HepG2 (cell line): ENCODE data around the gene SERPINF2. TPM values are rescaled to one million over a fixed set of nuclear protein-coding genes. Genes with fewer than 3 reads are reported as not detected.
A peak's percentile ranks its signal among the peaks of the same experiment; 100 is the strongest.

Experiments
- ATAD3A ChIP-seq: sonication (generic); formaldehyde crosslinking; IDR thresholded peaks from 2 replicates; pipeline ENCODE4 v1.4.0; 2020; ENCODE audit warnings: missing genetic modification reagents
- ATF3 ChIP-seq: sonication (generic); formaldehyde crosslinking; IDR thresholded peaks from 2 replicates; pipeline ENCODE4 v1.4.0; 2020; ENCODE audit warnings: missing genetic modification reagents
- ATRX ChIP-seq: sonication (generic); formaldehyde crosslinking; IDR thresholded peaks from 2 replicates; pipeline ENCODE4 v1.4.0; 2020; ENCODE audit warnings: missing genetic modification reagents, borderline replicate concordance
- BORCS8-MEF2B ChIP-seq: sonication (generic); formaldehyde crosslinking; IDR thresholded peaks from 2 replicates; pipeline ENCODE4 v1.8.0; 2022; ENCODE audit warnings: mild to moderate bottlenecking, missing genetic modification reagents
- CBX2 ChIP-seq, 2 experiments: fragments of 200-600 bp in 1 of 2; sonication (generic); formaldehyde crosslinking in 1 of 2; IDR thresholded peaks; 2 replicates each; pipeline versions ENCODE4 v1.7.0 to v1.8.1; 2018 to 2022; ENCODE audit warnings: low read depth in 2 of 2, low read length in 1 of 2, mild to moderate bottlenecking in 1 of 2, missing genetic modification reagents in 1 of 2
- ERF ChIP-seq: IDR thresholded peaks from 2 replicates; pipeline ENCODE4 v1.6.1; 2018; ENCODE audit warnings: missing biosample characterization, missing genetic modification reagents
- ETV5 ChIP-seq: IDR thresholded peaks from 2 replicates; pipeline ENCODE4 v1.6.1; 2018; ENCODE audit warnings: missing biosample characterization, missing genetic modification reagents, inconsistent platforms, borderline replicate concordance
- HNRNPUL1 ChIP-seq: fragments of 200-400 bp; formaldehyde crosslinking; IDR thresholded peaks from 2 replicates; pipeline ENCODE4 v1.6.1; 2017; ENCODE audit warnings: low read depth, mild to moderate bottlenecking, low read length, moderate library complexity
- MTA1 ChIP-seq: sonication (generic); formaldehyde crosslinking; IDR thresholded peaks from 2 replicates; pipeline ENCODE4 v1.4.0; 2020; ENCODE audit warnings: missing genetic modification reagents, mild to moderate bottlenecking, borderline replicate concordance
- SMAD1 ChIP-seq: sonication (generic); formaldehyde crosslinking; IDR thresholded peaks from 2 replicates; pipeline ENCODE4 v1.4.0; 2020; ENCODE audit warnings: missing genetic modification reagents, low read depth, mild to moderate bottlenecking, borderline replicate concordance
- TAF1 ChIP-seq: sonication (generic); formaldehyde crosslinking; IDR thresholded peaks from 2 replicates; pipeline ENCODE4 v1.4.0; 2020; ENCODE audit warnings: missing genetic modification reagents
- TFAP4 ChIP-seq: sonication (generic); IDR thresholded peaks from 2 replicates; pipeline ENCODE4 v1.6.1; 2016; ENCODE audit warnings: low read depth, borderline replicate concordance
- ZHX1 ChIP-seq: sonication (generic); formaldehyde crosslinking; IDR thresholded peaks from 2 replicates; pipeline ENCODE4 v1.8.1; 2022; ENCODE audit warnings: low read depth, mild to moderate bottlenecking, missing genetic modification reagents
- ZNF18 ChIP-seq: sonication (generic); formaldehyde crosslinking; IDR thresholded peaks from 2 replicates; pipeline ENCODE4 v1.8.0; 2022; ENCODE audit warnings: mild to moderate bottlenecking, missing genetic modification reagents; ENCODE audit not compliant: insufficient replicate concordance
- ZNF281 ChIP-seq: sonication (generic); formaldehyde crosslinking; IDR thresholded peaks from 2 replicates; pipeline ENCODE4 v1.4.0; 2020; ENCODE audit warnings: missing genetic modification reagents, borderline replicate concordance
- ZNF484 ChIP-seq: sonication (generic); formaldehyde crosslinking; IDR thresholded peaks from 2 replicates; pipeline ENCODE4 v1.5.1; 2020; ENCODE audit warnings: mild to moderate bottlenecking, low read depth, missing genetic modification reagents, borderline replicate concordance
- ZNF766 ChIP-seq: sonication (generic); formaldehyde crosslinking; IDR thresholded peaks from 2 replicates; pipeline ENCODE4 v1.5.0; 2020; ENCODE audit warnings: missing genetic modification reagents, borderline replicate concordance
- ZNF772 ChIP-seq: sonication (generic); formaldehyde crosslinking; IDR thresholded peaks from 2 replicates; pipeline ENCODE4 v1.5.0; 2020; ENCODE audit warnings: mild to moderate bottlenecking, missing genetic modification reagents
- polyA plus RNA-seq, 8 experiments: library from polyadenylated mRNA; depleted of rRNA in 3 of 8; stranded (reverse) in 7 of 8; unstranded in 1 of 8; fragments of >200 nt; fragmentation: Illumina TruSeq in 4 of 8; extraction: Trizol in 4 of 8; gene quantifications; 2 replicates each; pipeline versions ENCODE4 v1.2.1 to v1.2.3, GENCODE V29; 2011 to 2016; ENCODE audit warnings: low read depth in 4 of 8, missing spikeins in 1 of 8, mixed read lengths in 1 of 8; ENCODE audit not compliant: insufficient read depth in 1 of 8
- total RNA-seq, 5 experiments: library from RNA; depleted of rRNA; stranded (reverse); fragments of >200 nt; fragmentation: Illumina TruSeq; extraction: Trizol; gene quantifications; 2 replicates each; pipeline ENCODE4 v1.2.3, GENCODE V29; 2016; ENCODE audit warnings: low read depth in 1 of 5

Gene SERPINF2
- total and polyA plus RNA-seq, 2 of the 13 experiments (the other 11 are each of a cell fraction or from before 2014, with no cell fraction given), result 309 to 548 TPM

GRCh38 chr17:1742371-1743087 is at the start of gene SERPINF2 (continued):
- TF ChIP-seq CBX2 (IDR thresholded peaks at IDR 0.05; ENCODE audit: low read depth, low read length) (no peak), CBX2 (CRISPR knock-in tag; IDR thresholded peaks at IDR 0.05; ENCODE audit: low read depth) (no peak), TAF1 (CRISPR knock-in tag) (peak; percentile 87), MTA1 (peak; percentile 13; the same call in 1 of the 2 replicates), ZNF484 (CRISPR knock-in tag) (no peak), TFAP4 (peak; percentile 96), ZNF281 (no peak), ATAD3A (no peak), ATRX (CRISPR knock-in tag) (no peak), HNRNPUL1 (no peak), BORCS8-MEF2B (peak; percentile 73; the same call in 1 of the 2 replicates), ERF (CRISPR knock-in tag) (peak; percentile 85), ZNF766 (no peak), ZNF18 (CRISPR knock-in tag) (peak; percentile 66), ETV5 (CRISPR knock-in tag) (no peak), ZHX1 (CRISPR knock-in tag) (no peak), SMAD1 (CRISPR knock-in tag) (no peak; the same call in 1 of the 2 replicates), ZNF772 (CRISPR knock-in tag) (0 out of 2 replicates have a peak, but pooled peaks have one; percentile 30), ATF3 (CRISPR knock-in tag) (no peak)
